Mucosa of rectum (tissue), 2 donors: ENCODE data around the gene CHST14.

Experiments
- H3K27ac ChIP-seq, 2 donors: one replicate each; pipeline ENCODE4 v1.7.0; 2013; ENCODE audit warnings: inconsistent platforms in 2 of 2, low read depth in 2 of 2, low read length in 2 of 2
- H3K27me3 ChIP-seq, 2 donors: one replicate each; pipeline ENCODE4 v1.7.0; 2013; ENCODE audit warnings: low read length in 2 of 2; ENCODE audit not compliant: control insufficient read depth in 2 of 2, insufficient read depth in 2 of 2
- H3K36me3 ChIP-seq, 2 donors: one replicate each; pipeline ENCODE4 v1.7.0; 2013; ENCODE audit warnings: low read length in 2 of 2; ENCODE audit not compliant: control insufficient read depth in 2 of 2, insufficient read depth in 2 of 2
- H3K4me1 ChIP-seq, 2 donors: one replicate each; pipeline ENCODE4 v1.7.0; 2013; ENCODE audit warnings: low read length in 2 of 2, mild to moderate bottlenecking in 1 of 2; ENCODE audit not compliant: control insufficient read depth in 2 of 2, insufficient read depth in 2 of 2
- H3K4me3 ChIP-seq, 2 donors: one replicate each; pipeline ENCODE4 v1.7.0; 2013; ENCODE audit warnings: low read length in 2 of 2
- H3K9ac ChIP-seq, 2 donors: one replicate each; pipeline ENCODE4 v1.7.0; 2013; ENCODE audit warnings: low read length in 2 of 2, low read depth in 1 of 2, mild to moderate bottlenecking in 1 of 2
- H3K9me3 ChIP-seq, 2 donors: one replicate each; pipeline ENCODE4 v1.7.0; 2013; ENCODE audit warnings: low read length in 2 of 2; ENCODE audit not compliant: control insufficient read depth in 2 of 2
- donor health status: healthy.
- donor health status: Normal muscosa, but diverticular disease.

Gene CHST14

GRCh38 chr15:40435710-40436089 lies 35.1 kb upstream of the CHST14 start:
- peaks cover 26% of the 10 kb centered on the region in 2 donors for H3K4me1 ChIP-seq
- no peaks in the 10 kb centered on the region for H3K9me3 ChIP-seq
- H3K9ac ChIP-seq, result peak overlapping the region in 1 of 2 donors; percentile 41
- H3K27ac ChIP-seq, result no peak overlapping the region
- H3K27me3 ChIP-seq, result peaks cover 8% of the 10 kb centered on the region in 2 donors
- no peaks in the 10 kb centered on the region for H3K36me3 ChIP-seq
- peak overlapping the region; percentile 53 to 56 for H3K4me3 ChIP-seq

GRCh38 chr15:40436116-40436891 lies 34.5 kb upstream of the CHST14 start:
- H3K4me1 ChIP-seq, result peaks cover 26% of the 10 kb centered on the region in 2 donors
- H3K9ac ChIP-seq, result peak overlapping the region in 1 of 2 donors; percentile 41
- H3K4me3 ChIP-seq, result peak overlapping the region; percentile 53 to 56
- H3K36me3 ChIP-seq, result no peaks in the 10 kb centered on the region
- peaks cover 8% of the 10 kb centered on the region in 2 donors for H3K27me3 ChIP-seq
- H3K9me3 ChIP-seq, result no peaks in the 10 kb centered on the region
- no peak overlapping the region for H3K27ac ChIP-seq

GRCh38 chr15:40436892-40437751 lies 33.7 kb upstream of the CHST14 start:
- Histone ChIP-seq H3K27me3 (peaks cover 8% of the 10 kb centered on the region in 2 donors), H3K27ac (no peak overlapping the region), H3K4me1 (peaks cover 26% of the 10 kb centered on the region in 2 donors), H3K36me3 (no peaks in the 10 kb centered on the region), H3K9me3 (no peaks in the 10 kb centered on the region), H3K4me3 (peak overlapping the region in 1 of 2 donors; percentile 53), H3K9ac (peak overlapping the region in 1 of 2 donors; percentile 41)

GRCh38 chr15:40437752-40438687 lies 32.8 kb upstream of the CHST14 start:
- H3K27ac ChIP-seq, result no peak overlapping the region
- H3K36me3 ChIP-seq, result no peaks in the 10 kb centered on the region
- no peaks in the 10 kb centered on the region for H3K9me3 ChIP-seq
- H3K27me3 ChIP-seq, result peaks cover 8% of the 10 kb centered on the region in 2 donors
- peaks cover 29 to 30% of the 10 kb centered on the region in 2 donors for H3K4me1 ChIP-seq
- no peak overlapping the region for H3K4me3 ChIP-seq
- no peak overlapping the region for H3K9ac ChIP-seq

GRCh38 chr15:40438712-40439111 lies 32.1 kb upstream of the CHST14 start:
- Histone ChIP-seq H3K9me3 (no peaks in the 10 kb centered on the region), H3K4me1 (peaks cover 30 to 31% of the 10 kb centered on the region in 2 donors), H3K27me3 (peaks cover 8% of the 10 kb centered on the region in 2 donors), H3K27ac (no peak overlapping the region), H3K9ac (no peak overlapping the region), H3K36me3 (no peaks in the 10 kb centered on the region), H3K4me3 (no peak overlapping the region)

- Histone ChIP-seq H3K9ac (peak overlapping the region in 1 of 2 donors; percentile 68), H3K4me3 (peak overlapping the region; percentile 62 to 76), H3K9me3 (no peaks in the 10 kb centered on the region), H3K36me3 (no peaks in the 10 kb centered on the region), H3K27ac (peak overlapping the region in 1 of 2 donors; percentile 9), H3K27me3 (peaks cover 8% of the 10 kb centered on the region in 2 donors), H3K4me1 (peaks cover 31% of the 10 kb centered on the region in 2 donors)
Measured at GRCh38 chr15:40439461-40439959, 31.3 kb upstream of the CHST14 start.

- peaks cover 8% of the 10 kb centered on the region in 2 donors for H3K27me3 ChIP-seq
- peak overlapping the region; percentile 62 to 76 for H3K4me3 ChIP-seq
- no peaks in the 10 kb centered on the region for H3K36me3 ChIP-seq
- H3K27ac ChIP-seq, result peak overlapping the region in 1 of 2 donors; percentile 9
- H3K4me1 ChIP-seq, result peaks cover 31 to 34% of the 10 kb centered on the region in 2 donors
- H3K9ac ChIP-seq, result peak overlapping the region; percentile 60 to 68
- no peaks in the 10 kb centered on the region for H3K9me3 ChIP-seq
Measured at GRCh38 chr15:40439960-40440742, 30.6 kb upstream of the CHST14 start.

- Histone ChIP-seq H3K27ac (peak within 1 kb of the TSS; percentile 58 to 77), H3K4me1 (peaks cover 30 to 34% of the 10 kb centered on the region in 2 donors)
Measured at GRCh38 chr15:40440743-40441564, 29.8 kb upstream of the CHST14 start, which contains the start of gene BAHD1. BAHD1 (plus strand) TSS chr15:40440953; CDS start chr15:40458465, 17,512 bp downstream.

More at GRCh38 chr15:40440743-40441564, 29.8 kb upstream of the CHST14 start, which contains the start of gene BAHD1:
- Histone ChIP-seq H3K9ac (peak within 1 kb of the TSS; percentile 60 to 74), H3K36me3 (no peaks in the 10 kb centered on the region), H3K4me3 (peak within 1 kb of the TSS; percentile 73 to 76), H3K9me3 (no peaks in the 10 kb centered on the region), H3K27me3 (peaks cover 3 to 8% of the 10 kb centered on the region in 2 donors)
